NCI-H1092 (cell line): Measurements from ENCODE around the gene OR2B2.

ENCODE experiments used
- DNase-seq: peaks from one replicate; lab custom pipeline; 2025; lab: John Stamatoyannopoulos, UW

The OR2B2 gene

DNA sequence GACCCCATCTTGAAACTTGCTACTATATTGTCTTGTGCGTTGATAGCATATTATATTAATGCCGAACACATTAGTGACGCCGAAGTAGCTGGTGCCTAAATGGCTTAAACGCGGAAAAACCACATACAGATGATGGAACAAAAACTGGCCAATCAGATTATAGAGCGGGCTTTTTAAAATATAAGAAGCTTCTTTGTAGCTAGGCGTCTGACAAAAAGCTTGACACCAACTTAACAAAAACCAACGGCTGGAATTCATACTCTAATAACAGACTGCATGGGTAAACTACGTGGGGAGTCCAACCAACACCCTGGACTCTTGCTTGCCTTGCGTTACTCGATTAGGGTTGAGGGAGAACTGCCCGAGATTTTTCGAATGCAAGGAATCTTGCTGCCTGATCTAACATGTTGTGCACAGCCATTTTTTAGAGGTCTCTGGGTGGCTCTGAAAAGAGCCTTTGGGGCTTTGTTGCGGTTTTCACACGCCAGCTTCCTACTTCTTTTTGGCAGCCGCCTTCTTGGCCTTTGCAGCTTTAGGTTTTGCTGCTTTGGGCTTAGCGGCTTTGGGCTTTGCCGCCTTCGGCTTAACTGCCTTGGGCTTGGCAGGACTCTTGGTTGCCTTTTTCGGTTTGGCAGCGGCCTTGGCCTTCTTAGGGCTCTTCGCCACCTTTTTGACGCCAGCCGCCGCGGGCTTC, 45.7 kb downstream of the OR2B2 start:
- peak; percentile 58 for DNase-seq

DNA sequence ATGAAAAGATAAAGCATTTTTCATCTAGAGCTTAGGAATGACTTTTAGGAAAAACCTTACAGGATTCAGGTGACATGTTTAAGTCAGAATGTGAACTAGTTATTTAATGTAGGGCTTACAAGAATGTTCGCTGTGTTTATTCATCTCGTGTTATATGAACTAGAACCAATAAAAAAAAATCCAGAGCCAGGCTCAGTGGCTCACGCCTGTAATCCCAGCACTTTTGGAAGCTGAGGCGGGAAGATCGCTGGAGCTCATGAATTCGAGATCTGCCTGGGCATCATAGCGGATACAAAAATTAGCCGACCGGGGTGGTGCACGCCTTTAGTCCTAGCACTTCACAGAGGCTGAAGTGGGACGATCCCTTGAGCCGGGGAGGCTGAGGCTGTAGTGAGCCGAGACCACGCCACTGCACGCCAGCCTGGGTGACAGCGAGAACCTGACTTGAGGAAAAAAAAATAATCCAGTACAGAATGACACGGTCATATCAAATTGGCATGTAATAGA, 46.3 kb downstream of the OR2B2 start:
- DNase-seq = peak; percentile 54

- DNase-seq = peak; percentile 52
Observed at GRCh38 chr6:27864906-27865849, 47.0 kb downstream of the OR2B2 start.

DNA sequence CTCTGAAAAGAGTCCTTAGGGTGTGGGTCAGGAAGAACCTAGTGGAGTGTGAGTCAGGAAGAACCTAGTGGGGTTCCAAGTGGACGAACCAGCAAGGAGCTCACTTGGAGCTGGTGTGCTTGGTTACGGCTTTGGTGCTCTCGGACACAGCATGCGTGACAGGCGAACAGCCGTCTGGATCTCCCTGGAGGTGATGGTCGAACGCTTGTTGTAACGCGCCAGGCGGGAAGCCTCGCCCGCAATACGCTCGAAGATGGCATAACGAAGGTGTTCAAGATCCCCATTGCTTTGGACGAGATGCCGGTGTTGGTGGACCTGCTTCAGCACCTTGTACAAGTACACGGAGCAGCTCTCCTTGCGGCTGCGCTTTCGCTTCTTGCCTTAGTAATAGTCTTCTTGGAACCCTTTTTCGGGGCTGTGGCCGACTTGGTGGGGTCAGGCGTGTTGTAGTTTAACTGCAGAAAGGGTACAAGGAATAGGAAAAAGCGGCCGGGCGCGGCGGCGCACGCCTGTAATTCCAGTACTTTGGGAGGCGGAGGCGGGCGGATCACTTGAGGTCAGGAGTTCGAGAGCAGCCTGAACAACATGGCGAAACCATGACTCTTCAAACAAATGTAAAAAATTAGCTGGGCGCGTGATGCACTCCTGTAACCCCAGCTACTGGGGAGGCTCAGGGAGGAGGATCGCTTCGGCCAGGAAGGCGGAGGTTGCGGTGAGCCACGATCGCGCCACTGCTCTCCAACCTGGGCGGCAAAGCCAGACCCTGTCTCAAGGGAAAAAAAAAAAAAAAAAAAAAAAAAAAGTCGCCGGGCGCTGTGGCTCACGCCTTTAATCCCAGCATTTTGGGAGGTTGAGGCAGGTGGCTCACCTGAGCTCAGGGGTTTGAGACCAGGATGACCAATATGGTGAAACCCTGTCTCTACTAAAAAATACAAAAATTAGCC, 48.0 kb downstream of the OR2B2 start:
- DNase-seq = no peak

- no peak for DNase-seq
Observed at GRCh38 chr6:27862396-27863066, 49.7 kb downstream of the OR2B2 start.

- no peak for DNase-seq
Observed at GRCh38 chr6:27861861-27862260, 50.3 kb downstream of the OR2B2 start.

- DNase-seq = no peak
Observed at GRCh38 chr6:27861276-27861840, 50.8 kb downstream of the OR2B2 start.
